Measurements from ENCODE around the gene SCAP. TPM values are rescaled to one million over a fixed set of nuclear protein-coding genes. Genes with fewer than 3 reads are reported as not detected.

SCAP gene
- total and polyA plus RNA-seq, 2 of the 4 experiments (the other 2 are of a cell fraction) = 25.3 to 34.6 TPM

DNA sequence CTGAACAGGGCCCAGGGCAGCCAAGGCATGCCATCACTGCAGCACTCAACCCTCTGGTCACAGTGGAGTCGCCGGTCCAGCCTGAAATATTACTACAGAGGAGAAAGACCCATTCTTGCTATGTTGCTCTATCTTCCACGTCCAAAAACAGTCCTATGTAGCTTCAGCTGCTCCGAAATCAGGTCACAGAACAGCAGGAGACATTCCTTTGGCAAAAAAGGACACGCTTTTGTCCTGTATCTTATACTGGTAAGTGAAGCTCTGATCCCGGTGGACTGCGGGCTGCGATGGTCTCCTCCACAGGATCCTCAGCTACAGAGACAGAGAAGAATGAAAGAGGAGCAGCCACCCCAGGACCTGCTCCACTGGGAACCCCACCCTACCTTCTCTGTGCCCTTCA lies 20.1 kb upstream of the SCAP start:
- H3K4me3 ChIP-seq (ENCODE audit: insufficient read depth, low read depth, low read length) = no peak overlapping the region
- H3K9me1 ChIP-seq (ENCODE audit: insufficient read depth, low read length) = peaks cover 5% of the 10 kb centered on the region; the same call in 1 of the 2 replicates
- no peak overlapping the region for H3K14ac ChIP-seq (replicated peaks; ENCODE audit: low read depth, low read length)
- peaks cover 35% of the 10 kb centered on the region for H3K36me3 ChIP-seq (ENCODE audit: control insufficient read depth, insufficient read depth, low read length)
- no TSS peak for BruUV-seq (replicated peaks)
- H2BK120ac ChIP-seq (ENCODE audit: low read depth, low read length) = no peak overlapping the region
- no peak overlapping the region for H2BK5ac ChIP-seq (ENCODE audit: low read depth, low read length, poor library complexity, severe bottlenecking)
- TF ChIP-seq MAZ (IDR thresholded peaks at IDR 0.05; ENCODE audit: borderline replicate concordance, low read depth, low read length) (no peak), RFX5 (IDR thresholded peaks at IDR 0.05; ENCODE audit: low read depth, low read length) (no peak), CHD1 (IDR thresholded peaks at IDR 0.05; ENCODE audit: low read depth, low read length) (no peak), MXI1 (IDR thresholded peaks at IDR 0.05; ENCODE audit: borderline replicate concordance, low read depth, low read length) (no peak), FOS (IDR thresholded peaks at IDR 0.05; ENCODE audit: low read depth, low read length) (no peak), RCOR1 (IDR thresholded peaks at IDR 0.05; ENCODE audit: insufficient replicate concordance, low read length) (no peak), RAD21 (IDR thresholded peaks at IDR 0.05; ENCODE audit: low read length) (no peak), SMC3 (IDR thresholded peaks at IDR 0.05; ENCODE audit: low read depth, low read length) (no peak), POLR2A (IDR thresholded peaks at IDR 0.05; ENCODE audit: low read depth, low read length) (no peak), BHLHE40 (IDR thresholded peaks at IDR 0.05; ENCODE audit: low read depth, low read length) (no peak), CEBPB (IDR thresholded peaks at IDR 0.05; ENCODE audit: low read depth, low read length) (no peak), MAFK (IDR thresholded peaks at IDR 0.05; ENCODE audit: low read depth, low read length) (no peak), NFE2L2 (IDR thresholded peaks at IDR 0.05; ENCODE audit: low read depth, low read length) (no peak)
- TF ChIP-seq, protein P1, sequence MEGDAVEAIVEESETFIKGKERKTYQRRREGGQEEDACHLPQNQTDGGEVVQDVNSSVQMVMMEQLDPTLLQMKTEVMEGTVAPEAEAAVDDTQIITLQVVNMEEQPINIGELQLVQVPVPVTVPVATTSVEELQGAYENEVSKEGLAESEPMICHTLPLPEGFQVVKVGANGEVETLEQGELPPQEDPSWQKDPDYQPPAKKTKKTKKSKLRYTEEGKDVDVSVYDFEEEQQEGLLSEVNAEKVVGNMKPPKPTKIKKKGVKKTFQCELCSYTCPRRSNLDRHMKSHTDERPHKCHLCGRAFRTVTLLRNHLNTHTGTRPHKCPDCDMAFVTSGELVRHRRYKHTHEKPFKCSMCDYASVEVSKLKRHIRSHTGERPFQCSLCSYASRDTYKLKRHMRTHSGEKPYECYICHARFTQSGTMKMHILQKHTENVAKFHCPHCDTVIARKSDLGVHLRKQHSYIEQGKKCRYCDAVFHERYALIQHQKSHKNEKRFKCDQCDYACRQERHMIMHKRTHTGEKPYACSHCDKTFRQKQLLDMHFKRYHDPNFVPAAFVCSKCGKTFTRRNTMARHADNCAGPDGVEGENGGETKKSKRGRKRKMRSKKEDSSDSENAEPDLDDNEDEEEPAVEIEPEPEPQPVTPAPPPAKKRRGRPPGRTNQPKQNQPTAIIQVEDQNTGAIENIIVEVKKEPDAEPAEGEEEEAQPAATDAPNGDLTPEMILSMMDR (conservative IDR thresholded peaks at IDR 0.05; ENCODE audit: low read depth, low read length) = no peak
- TF ChIP-seq, protein P2, sequence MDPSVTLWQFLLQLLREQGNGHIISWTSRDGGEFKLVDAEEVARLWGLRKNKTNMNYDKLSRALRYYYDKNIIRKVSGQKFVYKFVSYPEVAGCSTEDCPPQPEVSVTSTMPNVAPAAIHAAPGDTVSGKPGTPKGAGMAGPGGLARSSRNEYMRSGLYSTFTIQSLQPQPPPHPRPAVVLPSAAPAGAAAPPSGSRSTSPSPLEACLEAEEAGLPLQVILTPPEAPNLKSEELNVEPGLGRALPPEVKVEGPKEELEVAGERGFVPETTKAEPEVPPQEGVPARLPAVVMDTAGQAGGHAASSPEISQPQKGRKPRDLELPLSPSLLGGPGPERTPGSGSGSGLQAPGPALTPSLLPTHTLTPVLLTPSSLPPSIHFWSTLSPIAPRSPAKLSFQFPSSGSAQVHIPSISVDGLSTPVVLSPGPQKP (IDR thresholded peaks at IDR 0.05; ENCODE audit: borderline replicate concordance, low read depth, low read length) = no peak
- TF ChIP-seq, protein P3, sequence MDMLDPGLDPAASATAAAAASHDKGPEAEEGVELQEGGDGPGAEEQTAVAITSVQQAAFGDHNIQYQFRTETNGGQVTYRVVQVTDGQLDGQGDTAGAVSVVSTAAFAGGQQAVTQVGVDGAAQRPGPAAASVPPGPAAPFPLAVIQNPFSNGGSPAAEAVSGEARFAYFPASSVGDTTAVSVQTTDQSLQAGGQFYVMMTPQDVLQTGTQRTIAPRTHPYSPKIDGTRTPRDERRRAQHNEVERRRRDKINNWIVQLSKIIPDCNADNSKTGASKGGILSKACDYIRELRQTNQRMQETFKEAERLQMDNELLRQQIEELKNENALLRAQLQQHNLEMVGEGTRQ (IDR thresholded peaks at IDR 0.05; ENCODE audit: low read depth, low read length) = no peak
- intact Hi-C loops (cut with micrococcal nuclease) (no loop called here), in situ Hi-C loops (cut with MboI; ENCODE audit: low sequenced_read_pairs) (no loop called here), dilution Hi-C loops (cut with HindIII; ENCODE audit: low sequenced_read_pairs, unreplicated experiment) (no loop called here)
- H3K4me2 ChIP-seq (ENCODE audit: low read depth, low read length) = no peak overlapping the region
- no peaks in the 10 kb centered on the region for H4K20me1 ChIP-seq (ENCODE audit: insufficient read depth, low read length)
- H3K9me3 ChIP-seq (ENCODE audit: control insufficient read depth, insufficient read depth, low read length) = no peaks in the 10 kb centered on the region
- no peak overlapping the region for H3K9ac ChIP-seq (ENCODE audit: low read depth, low read length)
- H4K91ac ChIP-seq (ENCODE audit: insufficient read depth, low read depth, low read length) = no peak overlapping the region
- no peak overlapping the region for H3K4ac ChIP-seq (ENCODE audit: low read depth, low read length)
- CTCF ChIA-PET = no interaction called here
- no peak overlapping the region for H4K5ac ChIP-seq (ENCODE audit: low read depth, low read length)
- peaks cover 0 to 7% of the 10 kb centered on the region in 2 experiments; a peak in 2 of 4 replicates for H3K79me1 ChIP-seq (ENCODE audit: low read depth in 1 of 2, low read length in 2 of 2)
- no peaks in the 10 kb centered on the region for H3K4me1 ChIP-seq (ENCODE audit: control insufficient read depth, insufficient read depth, low read length)
- H2BK15ac ChIP-seq (ENCODE audit: low read depth, low read length) = no peak overlapping the region
- no peak overlapping the region for H2AFZ ChIP-seq (replicated peaks; ENCODE audit: low read length, poor library complexity)
- POLR2A ChIA-PET (ENCODE audit: unreplicated experiment) = no interaction called here
- H3K18ac ChIP-seq (ENCODE audit: low read depth, low read length) = no peak overlapping the region
- no peak overlapping the region for H3K56ac ChIP-seq (ENCODE audit: extremely low read depth, insufficient read depth, low read length)
- WGBS, 2 experiments (ENCODE audit: extremely low coverage in 2 of 2, insufficient read length in 1 of 2) = no CpG with 5 or more reads among the region's 8 CpGs
- no peak overlapping the region for H2AK5ac ChIP-seq (ENCODE audit: low read depth, low read length)
- H4K8ac ChIP-seq (ENCODE audit: low read depth in 2 of 2, low read length in 2 of 2) = no peak overlapping the region
- H3K27ac ChIP-seq (ENCODE audit: insufficient read depth, low read length) = no peak overlapping the region
- no peak overlapping the region for H2AK9ac ChIP-seq (replicated peaks; ENCODE audit: low read depth, low read length, poor library complexity)
- no peak overlapping the region for H3K23ac ChIP-seq (ENCODE audit: low read depth, low read length)
- H3K27me3 ChIP-seq (ENCODE audit: control insufficient read depth, insufficient read depth, low read length) = no peaks in the 10 kb centered on the region
- no peak overlapping the region for H2BK20ac ChIP-seq (ENCODE audit: low read depth, low read length)
- no peak for ATAC-seq (ENCODE audit: low read depth)
- DNase-seq = no peak

Data from IMR-90 (cell line).